Cardiac muscle cell (in vitro differentiated cells and primary cell): ENCODE results near the gene IBA57. TPM values are rescaled to one million over a fixed set of nuclear protein-coding genes. Genes with fewer than 3 reads are reported as not detected.

ENCODE experiments used
- DNase-seq, 2 donors: peaks; one replicate each; pipeline versions ENCODE4 v3.0.0 to v3.0.0-alpha.2; 2010 to 2017; ENCODE audit warnings: low read depth in 1 of 2, low spot score in 1 of 2
- H3K27ac ChIP-seq: fragments of 200-600 bp; sonication (generic); 2 replicates; pipeline ENCODE4 v1.5.1; 2016
- H3K27me3 ChIP-seq: fragments of 200-600 bp; sonication (generic); 2 replicates; pipeline ENCODE4 v1.6.0; 2016; ENCODE audit warnings: control low read depth
- H3K36me3 ChIP-seq: fragments of 200-600 bp; sonication (generic); 2 replicates; pipeline ENCODE4 v1.5.1; 2016; ENCODE audit warnings: control low read depth
- H3K4me1 ChIP-seq: fragments of 200-600 bp; sonication (generic); 2 replicates; pipeline ENCODE4 v1.8.1; 2017; ENCODE audit warnings: low read depth, mild to moderate bottlenecking, mixed run types
- H3K4me3 ChIP-seq: fragments of 200-600 bp; sonication (generic); 2 replicates; pipeline ENCODE4 v1.5.1; 2016; ENCODE audit warnings: mild to moderate bottlenecking
- H3K9me3 ChIP-seq: fragments of 200-600 bp; sonication (generic); 2 replicates; pipeline ENCODE4 v1.5.1; 2017; ENCODE audit warnings: low read depth, mild to moderate bottlenecking, control low read depth
- polyA plus RNA-seq: library from polyadenylated mRNA; unstranded; fragments of >200 nt; fragmentation: Nextera tagmentation; extraction: Ambion mirVana; gene quantifications from 2 replicates; pipeline ENCODE4 v1.2.1, GENCODE V29; 2016
- total RNA-seq: library from RNA; depleted of rRNA; stranded (reverse); fragments of >200 nt; gene quantifications from 2 replicates; pipeline ENCODE4 v1.2.3, GENCODE V29; 2016
- TF ChIP-seq, protein P1 (sequence below): IDR thresholded peaks from 2 replicates; pipeline ENCODE4 v1.5.1; 2012; ENCODE audit warnings: low read depth, mild to moderate bottlenecking, low read length

IBA57 gene
- total and polyA plus RNA-seq, 2 experiments from 2014 or later = 5.1 to 6.4 TPM

DNA sequence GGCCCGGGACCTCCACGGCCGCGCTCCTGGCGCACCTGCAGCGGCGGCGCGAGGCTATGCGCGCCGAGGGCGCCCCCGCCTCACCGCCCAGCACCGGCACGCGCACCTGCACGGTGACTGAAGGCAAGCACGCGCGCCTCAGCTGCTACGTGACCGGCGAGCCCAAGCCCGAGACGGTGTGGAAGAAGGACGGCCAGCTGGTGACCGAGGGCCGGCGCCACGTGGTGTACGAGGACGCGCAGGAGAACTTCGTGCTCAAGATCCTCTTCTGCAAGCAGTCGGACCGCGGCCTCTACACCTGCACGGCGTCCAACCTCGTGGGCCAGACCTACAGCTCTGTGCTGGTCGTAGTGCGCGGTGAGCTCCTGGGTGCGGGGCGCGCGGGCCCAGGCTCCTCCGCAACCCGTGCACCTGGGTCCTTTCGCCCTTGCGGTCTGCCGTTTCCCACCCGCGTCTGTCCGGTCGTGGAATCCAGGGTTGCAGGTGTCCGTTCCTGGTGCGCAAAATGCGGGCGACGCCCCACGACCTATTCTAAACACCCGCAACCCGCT is 46.9 kb downstream of the IBA57 start:
- Histone ChIP-seq H3K27me3 (no peaks in the 10 kb centered on the region), H3K27ac (no peak overlapping the region), H3K36me3 (peaks cover 28% of the 10 kb centered on the region), H3K9me3 (no peaks in the 10 kb centered on the region), H3K4me1 (peaks cover 37% of the 10 kb centered on the region), H3K4me3 (no peak overlapping the region)
- DNase-seq = no peak
- TF ChIP-seq, protein P1, sequence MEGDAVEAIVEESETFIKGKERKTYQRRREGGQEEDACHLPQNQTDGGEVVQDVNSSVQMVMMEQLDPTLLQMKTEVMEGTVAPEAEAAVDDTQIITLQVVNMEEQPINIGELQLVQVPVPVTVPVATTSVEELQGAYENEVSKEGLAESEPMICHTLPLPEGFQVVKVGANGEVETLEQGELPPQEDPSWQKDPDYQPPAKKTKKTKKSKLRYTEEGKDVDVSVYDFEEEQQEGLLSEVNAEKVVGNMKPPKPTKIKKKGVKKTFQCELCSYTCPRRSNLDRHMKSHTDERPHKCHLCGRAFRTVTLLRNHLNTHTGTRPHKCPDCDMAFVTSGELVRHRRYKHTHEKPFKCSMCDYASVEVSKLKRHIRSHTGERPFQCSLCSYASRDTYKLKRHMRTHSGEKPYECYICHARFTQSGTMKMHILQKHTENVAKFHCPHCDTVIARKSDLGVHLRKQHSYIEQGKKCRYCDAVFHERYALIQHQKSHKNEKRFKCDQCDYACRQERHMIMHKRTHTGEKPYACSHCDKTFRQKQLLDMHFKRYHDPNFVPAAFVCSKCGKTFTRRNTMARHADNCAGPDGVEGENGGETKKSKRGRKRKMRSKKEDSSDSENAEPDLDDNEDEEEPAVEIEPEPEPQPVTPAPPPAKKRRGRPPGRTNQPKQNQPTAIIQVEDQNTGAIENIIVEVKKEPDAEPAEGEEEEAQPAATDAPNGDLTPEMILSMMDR = no peak

DNA sequence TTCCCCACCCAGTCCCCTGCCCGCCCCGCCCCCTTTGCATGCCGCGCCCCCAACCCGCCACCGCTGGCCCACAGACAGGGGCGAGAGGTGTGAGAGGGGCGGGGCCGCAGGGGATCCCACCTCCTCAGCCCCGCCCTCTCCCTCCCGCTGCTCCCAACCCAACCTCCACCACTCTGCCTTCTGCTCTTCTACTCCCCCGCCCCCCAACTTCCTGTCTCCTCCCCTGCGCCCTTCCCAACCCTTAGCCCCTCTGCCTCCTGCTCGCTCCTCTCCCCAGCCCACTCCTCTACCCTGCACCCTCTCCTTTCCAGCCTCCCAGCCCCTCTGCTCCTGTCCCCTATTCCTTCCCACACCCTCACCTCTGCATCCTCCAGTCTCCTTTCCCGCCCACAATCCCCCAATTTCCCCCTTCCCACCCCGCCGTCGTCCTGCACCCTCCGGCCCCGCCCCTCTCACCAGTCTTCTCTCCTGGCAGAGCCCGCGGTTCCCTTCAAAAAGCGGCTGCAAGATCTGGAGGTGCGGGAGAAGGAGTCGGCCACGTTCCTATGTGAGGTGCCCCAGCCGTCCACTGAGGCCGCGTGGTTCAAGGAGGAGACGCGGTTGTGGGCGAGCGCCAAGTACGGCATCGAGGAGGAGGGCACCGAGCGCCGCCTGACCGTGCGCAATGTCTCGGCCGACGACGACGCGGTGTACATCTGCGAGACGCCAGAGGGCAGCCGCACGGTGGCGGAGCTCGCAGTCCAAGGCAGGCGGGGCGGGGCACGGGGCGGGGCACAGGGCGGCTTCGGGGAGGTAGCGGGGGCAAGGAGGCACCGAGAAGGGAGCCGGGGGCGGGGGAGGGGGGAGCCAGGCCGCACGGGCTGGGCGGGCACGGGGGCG is 47.6 kb downstream of the IBA57 start:
- no peaks in the 10 kb centered on the region for H3K27me3 ChIP-seq
- H3K27ac ChIP-seq = peak overlapping the region; percentile 76
- H3K4me3 ChIP-seq = peak overlapping the region; percentile 30
- peak; percentile 84 to 94 for DNase-seq
- TF ChIP-seq, protein P1 = peak; percentile 57
- H3K4me1 ChIP-seq = peaks cover 32% of the 10 kb centered on the region
- H3K9me3 ChIP-seq = no peaks in the 10 kb centered on the region
- peaks cover 34% of the 10 kb centered on the region for H3K36me3 ChIP-seq

DNA sequence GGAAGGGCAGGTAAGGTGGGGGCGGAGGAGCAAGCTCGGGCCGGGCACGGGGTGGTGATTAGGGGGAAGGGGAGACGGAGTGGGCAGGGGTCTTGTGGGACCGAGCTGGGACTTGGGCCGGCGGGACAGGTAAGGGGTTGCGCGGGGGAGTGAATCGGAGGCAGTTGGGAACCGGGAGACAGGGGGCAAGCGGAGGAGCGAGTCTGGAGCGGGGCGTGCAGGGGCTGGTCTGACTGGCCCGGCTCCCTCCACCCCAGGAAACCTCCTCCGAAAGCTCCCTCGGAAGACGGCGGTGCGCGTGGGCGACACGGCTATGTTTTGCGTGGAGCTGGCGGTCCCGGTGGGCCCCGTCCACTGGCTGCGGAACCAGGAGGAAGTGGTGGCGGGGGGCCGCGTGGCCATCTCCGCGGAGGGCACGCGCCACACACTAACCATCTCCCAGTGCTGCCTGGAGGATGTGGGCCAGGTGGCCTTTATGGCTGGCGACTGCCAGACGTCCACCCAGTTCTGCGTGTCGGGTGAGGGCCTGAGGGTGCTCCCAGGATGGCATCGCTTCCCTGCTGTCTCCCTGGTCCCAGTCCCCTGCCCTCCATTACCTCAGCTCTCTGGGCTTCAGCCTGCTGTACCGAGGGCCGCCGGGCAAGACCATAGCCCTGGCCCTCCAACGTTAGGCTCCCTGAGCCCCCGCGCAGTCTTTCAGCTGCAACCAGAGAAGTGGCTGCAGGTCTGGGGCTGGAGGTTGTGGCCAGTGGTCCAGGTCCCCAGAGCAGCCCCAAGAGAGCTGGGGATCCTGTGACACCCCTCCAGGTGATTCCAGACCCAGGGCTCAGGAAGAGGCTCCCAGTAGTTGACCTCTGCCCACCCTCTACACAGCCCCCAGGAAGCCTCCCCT is 48.6 kb downstream of the IBA57 start:
- Histone ChIP-seq H3K9me3 (no peaks in the 10 kb centered on the region), H3K4me1 (peaks cover 26% of the 10 kb centered on the region), H3K27ac (no peak overlapping the region), H3K36me3 (peaks cover 40% of the 10 kb centered on the region), H3K4me3 (peak overlapping the region; percentile 30), H3K27me3 (no peaks in the 10 kb centered on the region)
- TF ChIP-seq, protein P1 = no peak
- DNase-seq = no peak

DNA sequence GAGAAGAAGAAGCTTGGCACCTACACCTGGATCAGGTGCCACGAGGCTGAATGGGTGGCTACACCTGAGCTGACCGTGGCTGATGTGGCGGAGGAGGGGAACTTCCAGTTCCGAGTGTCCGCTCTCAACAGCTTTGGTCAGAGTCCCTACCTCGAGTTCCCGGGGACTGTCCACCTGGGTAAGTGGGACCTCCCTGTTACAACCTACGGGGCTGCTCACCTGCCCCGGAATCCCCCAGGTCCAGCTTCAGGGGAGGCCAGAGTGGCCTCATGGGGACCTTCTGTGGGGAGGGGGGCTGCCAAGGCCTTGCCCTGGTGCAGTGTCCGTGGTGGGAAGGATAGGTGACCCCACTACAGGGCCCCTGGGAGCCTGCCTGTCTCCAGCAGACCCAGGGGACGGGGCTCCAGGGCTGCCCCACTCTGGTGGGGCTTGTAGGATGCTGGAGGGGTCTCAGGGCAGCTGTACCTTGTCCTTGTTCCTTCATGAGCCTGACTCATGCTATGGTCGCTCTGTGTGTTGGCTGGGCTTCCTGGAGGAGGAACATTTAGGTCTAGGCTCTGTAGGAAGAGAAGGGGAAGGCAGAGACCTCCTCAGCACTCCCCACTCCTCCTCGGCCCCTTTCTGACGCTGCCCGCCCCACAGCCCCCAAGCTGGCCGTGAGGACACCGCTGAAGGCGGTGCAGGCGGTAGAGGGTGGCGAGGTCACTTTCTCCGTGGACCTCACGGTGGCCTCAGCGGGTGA is 49.5 kb downstream of the IBA57 start:
- Histone ChIP-seq H3K36me3 (peaks cover 47% of the 10 kb centered on the region), H3K27ac (no peak overlapping the region)

More for the DNA sequence above, 49.5 kb downstream of the IBA57 start:
- Histone ChIP-seq H3K27me3 (no peaks in the 10 kb centered on the region), H3K9me3 (no peaks in the 10 kb centered on the region), H3K4me3 (no peak overlapping the region), H3K4me1 (peaks cover 17% of the 10 kb centered on the region)
- TF ChIP-seq, protein P1 = no peak
- no peak for DNase-seq
